ENCODE results near the gene APLNR. TPM values are rescaled to one million over a fixed set of nuclear protein-coding genes. Genes with fewer than 3 reads are reported as not detected.

The APLNR gene
- polyA plus RNA-seq, 1 donor (not counting 4 experiments of a cell fraction or from before 2014, with no cell fraction given) = not detected

DNA sequence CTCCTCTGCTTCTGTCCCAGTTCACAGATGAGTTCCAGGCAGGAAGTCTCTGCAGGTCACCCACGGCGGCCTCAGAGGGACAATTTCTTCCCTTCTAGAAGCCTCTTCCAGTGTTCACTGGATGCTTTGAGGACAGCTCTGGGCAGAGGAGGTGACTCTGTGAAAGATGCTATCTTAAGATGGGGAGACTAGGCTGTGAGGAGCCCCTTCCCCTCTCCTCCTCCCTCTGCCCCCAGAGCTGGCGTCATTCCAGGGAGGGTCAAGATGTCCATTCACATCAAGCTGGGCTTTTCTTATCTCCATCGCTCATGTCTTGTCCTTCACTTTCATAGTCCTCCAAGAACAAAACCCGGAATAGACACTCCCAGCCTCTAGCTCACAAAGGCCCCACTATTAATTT, 3.3 kb downstream of the APLNR start:
- Histone ChIP-seq H3K4me3 (ENCODE audit: control insufficient read depth in 2 of 3, extremely low read depth in 1 of 3, insufficient read depth in 2 of 3, low read depth in 1 of 3, low read length in 3 of 3) (no peak overlapping the region), H3K9me3 (ENCODE audit: control insufficient read depth, low read depth, low read length) (no peaks in the 10 kb centered on the region), H3K79me2 (ENCODE audit: control insufficient read depth, insufficient read depth, low read length) (no peaks in the 10 kb centered on the region), H2AFZ (ENCODE audit: control insufficient read depth, low read length) (no peak overlapping the region), H3K4me1 (ENCODE audit: control insufficient read depth, extremely low read depth, insufficient read depth, low read length) (no peaks in the 10 kb centered on the region), H3K9me1 (ENCODE audit: control insufficient read depth, extremely low read depth, insufficient read depth, low read length) (no peaks in the 10 kb centered on the region), H3K4me2 (ENCODE audit: control insufficient read depth, extremely low read depth, insufficient read depth, low read depth, low read length) (no peak overlapping the region), H3K27ac (ENCODE audit: control insufficient read depth, insufficient read depth, low read length) (no peak overlapping the region), H3K9ac (ENCODE audit: control insufficient read depth, extremely low read depth, insufficient read depth, low read length) (no peak overlapping the region), H4K20me1 (ENCODE audit: control insufficient read depth, extremely low read depth, insufficient read depth, low read length) (no peaks in the 10 kb centered on the region), H3K27me3 (ENCODE audit: control insufficient read depth, extremely low read depth, insufficient read depth, low read length) (peaks cover 31% of the 10 kb centered on the region), H3K36me3 (ENCODE audit: control insufficient read depth in 2 of 2, extremely low read depth in 1 of 2, insufficient read depth in 2 of 2, low read length in 2 of 2) (no peaks in the 10 kb centered on the region)
- no peak for DNase-seq (ENCODE audit: low read depth, low spot score)
- FAIRE-seq = no peak
- TF ChIP-seq EZH2 (IDR thresholded peaks at IDR 0.05; ENCODE audit: low read length) = no peak
- TF ChIP-seq, protein P1, sequence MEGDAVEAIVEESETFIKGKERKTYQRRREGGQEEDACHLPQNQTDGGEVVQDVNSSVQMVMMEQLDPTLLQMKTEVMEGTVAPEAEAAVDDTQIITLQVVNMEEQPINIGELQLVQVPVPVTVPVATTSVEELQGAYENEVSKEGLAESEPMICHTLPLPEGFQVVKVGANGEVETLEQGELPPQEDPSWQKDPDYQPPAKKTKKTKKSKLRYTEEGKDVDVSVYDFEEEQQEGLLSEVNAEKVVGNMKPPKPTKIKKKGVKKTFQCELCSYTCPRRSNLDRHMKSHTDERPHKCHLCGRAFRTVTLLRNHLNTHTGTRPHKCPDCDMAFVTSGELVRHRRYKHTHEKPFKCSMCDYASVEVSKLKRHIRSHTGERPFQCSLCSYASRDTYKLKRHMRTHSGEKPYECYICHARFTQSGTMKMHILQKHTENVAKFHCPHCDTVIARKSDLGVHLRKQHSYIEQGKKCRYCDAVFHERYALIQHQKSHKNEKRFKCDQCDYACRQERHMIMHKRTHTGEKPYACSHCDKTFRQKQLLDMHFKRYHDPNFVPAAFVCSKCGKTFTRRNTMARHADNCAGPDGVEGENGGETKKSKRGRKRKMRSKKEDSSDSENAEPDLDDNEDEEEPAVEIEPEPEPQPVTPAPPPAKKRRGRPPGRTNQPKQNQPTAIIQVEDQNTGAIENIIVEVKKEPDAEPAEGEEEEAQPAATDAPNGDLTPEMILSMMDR (optimal IDR thresholded peaks at IDR 0.05 in 1 of 3, IDR thresholded peaks at IDR 0.05 in 1 of 3, conservative IDR thresholded peaks at IDR 0.05 in 1 of 3; ENCODE audit: extremely low read depth in 1 of 3, insufficient read depth in 2 of 3, low read length in 3 of 3) = no peak
- dilution Hi-C loops (cut with MboI; ENCODE audit: extremely low pct_ligation_motif_present, low sequenced_read_pairs) = no loop called here

DNA sequence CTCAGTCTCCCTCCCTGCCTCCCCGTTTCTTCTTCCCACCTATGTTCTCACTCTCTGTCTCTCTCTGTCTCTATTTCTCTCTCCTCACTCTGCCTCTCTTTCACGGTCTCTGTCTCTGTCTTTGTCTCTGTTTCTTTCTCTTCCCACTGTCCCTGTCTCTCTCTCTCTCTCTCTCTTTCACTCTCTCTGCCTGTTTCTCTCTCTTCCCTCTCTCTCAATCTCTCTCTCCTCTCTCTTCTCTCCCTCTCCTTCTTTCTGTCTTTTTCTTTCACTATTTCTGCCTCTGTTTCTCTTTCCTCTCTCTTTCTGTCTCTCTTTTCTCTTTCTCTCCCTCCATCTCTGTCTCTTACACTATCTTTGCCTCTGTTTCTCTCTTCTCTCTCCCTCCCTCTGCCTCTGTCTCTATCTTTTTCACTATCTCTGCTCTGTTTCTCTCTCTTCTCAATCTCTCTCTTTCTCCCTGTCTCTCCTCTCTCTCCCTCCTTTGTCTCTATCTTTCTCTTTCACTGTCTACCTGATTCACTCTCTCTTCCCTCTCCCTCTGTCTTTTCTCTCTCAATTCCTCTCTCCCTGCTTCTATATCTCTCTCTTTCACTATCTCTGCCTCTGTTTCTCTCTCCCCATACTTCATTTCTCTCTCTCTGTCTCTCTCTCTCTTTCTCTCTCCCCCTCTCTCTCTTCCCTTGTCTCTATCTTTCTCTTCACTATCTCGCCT, 5.4 kb downstream of the APLNR start:
- Histone ChIP-seq H3K4me2 (ENCODE audit: control insufficient read depth, extremely low read depth, insufficient read depth, low read depth, low read length) (no peak overlapping the region), H3K27me3 (ENCODE audit: control insufficient read depth, extremely low read depth, insufficient read depth, low read length) (peaks cover 36% of the 10 kb centered on the region), H2AFZ (ENCODE audit: control insufficient read depth, low read length) (no peak overlapping the region), H3K9ac (ENCODE audit: control insufficient read depth, extremely low read depth, insufficient read depth, low read length) (no peak overlapping the region), H3K36me3 (ENCODE audit: control insufficient read depth in 2 of 2, extremely low read depth in 1 of 2, insufficient read depth in 2 of 2, low read length in 2 of 2) (no peaks in the 10 kb centered on the region), H3K27ac (ENCODE audit: control insufficient read depth, insufficient read depth, low read length) (no peak overlapping the region), H3K9me1 (ENCODE audit: control insufficient read depth, extremely low read depth, insufficient read depth, low read length) (no peaks in the 10 kb centered on the region), H3K79me2 (ENCODE audit: control insufficient read depth, insufficient read depth, low read length) (no peaks in the 10 kb centered on the region), H3K9me3 (ENCODE audit: control insufficient read depth, low read depth, low read length) (no peaks in the 10 kb centered on the region), H3K4me1 (ENCODE audit: control insufficient read depth, extremely low read depth, insufficient read depth, low read length) (no peaks in the 10 kb centered on the region), H4K20me1 (ENCODE audit: control insufficient read depth, extremely low read depth, insufficient read depth, low read length) (no peaks in the 10 kb centered on the region), H3K4me3 (ENCODE audit: control insufficient read depth in 2 of 3, extremely low read depth in 1 of 3, insufficient read depth in 2 of 3, low read depth in 1 of 3, low read length in 3 of 3) (no peak overlapping the region)
- no peak for TF ChIP-seq EZH2 (IDR thresholded peaks at IDR 0.05; ENCODE audit: low read length)
- TF ChIP-seq, protein P1 (optimal IDR thresholded peaks at IDR 0.05 in 1 of 3, IDR thresholded peaks at IDR 0.05 in 1 of 3, conservative IDR thresholded peaks at IDR 0.05 in 1 of 3; ENCODE audit: extremely low read depth in 1 of 3, insufficient read depth in 2 of 3, low read length in 3 of 3) = no peak
- FAIRE-seq (no peak), DNase-seq (ENCODE audit: low read depth, low spot score) (no peak)
- dilution Hi-C loops (cut with MboI; ENCODE audit: extremely low pct_ligation_motif_present, low sequenced_read_pairs) = no loop called here
